Naive thymus-derived CD8-positive, alpha-beta T cell (primary cell): ENCODE measurements around the gene STAG2. TPM values are rescaled to one million over a fixed set of nuclear protein-coding genes. Genes with fewer than 3 reads are reported as not detected.
"Not testable (repeated sequence)": the region's sequence is repeated elsewhere in the genome, so short reads cannot be mapped to it uniquely, and the experiment has no call there.

ENCODE experiments used
- ATAC-seq, 2 donors: fragments of 150-1000 bp; cut with Tn5 transposase in 1 of 2; sonication (Bioruptor Pico), chemical (Tn5 transposase) in 1 of 2; 1 replicate in 1 of 2; 2 replicates in 1 of 2; pipeline ENCODE4 v1.10.0; 2021; ENCODE audit warnings: mild to moderate bottlenecking in 2 of 2, moderate library complexity in 2 of 2
- POLR2A ChIA-PET: fragments of 350-600 bp; sonication (Branson Sonifier 250); formaldehyde crosslinking; loops from one replicate; lab custom pipeline; 2021; ENCODE audit warnings: antibody characterized with exemption; lab: Charles Lee
- DNase-seq, 10 donors: peaks; one replicate each; pipeline versions ENCODE4 v3.0.0 to v3.0.0-alpha.2; 2020 to 2022
- H3K27ac Mint-ChIP-seq, 10 donors: one replicate each; pipeline ENCODE4 v1.8.0; 2020 to 2022; ENCODE audit warnings: mild to moderate bottlenecking in 10 of 10, mixed read lengths in 10 of 10, moderate library complexity in 4 of 10, inconsistent platforms in 1 of 10
- H3K27me3 Mint-ChIP-seq, 5 donors: one replicate each; pipeline ENCODE4 v1.8.0; 2021 to 2022; ENCODE audit warnings: mixed read lengths in 5 of 5
- H3K36me3 Mint-ChIP-seq, 3 donors: one replicate each; pipeline ENCODE4 v1.8.0; 2020 to 2022; ENCODE audit warnings: mixed read lengths in 3 of 3, mild to moderate bottlenecking in 2 of 3, inconsistent platforms in 1 of 3
- H3K4me1 Mint-ChIP-seq, 4 donors: one replicate each; pipeline ENCODE4 v1.8.0; 2021 to 2022; ENCODE audit warnings: mixed read lengths in 4 of 4
- H3K4me3 Mint-ChIP-seq, 10 donors: one replicate each; pipeline ENCODE4 v1.8.0; 2020 to 2022; ENCODE audit warnings: mild to moderate bottlenecking in 10 of 10, mixed read lengths in 10 of 10, moderate library complexity in 6 of 10, inconsistent platforms in 1 of 10
- H3K9me3 Mint-ChIP-seq, 9 donors: one replicate each; pipeline ENCODE4 v1.8.0; 2020 to 2022; ENCODE audit warnings: mixed read lengths in 9 of 9, mild to moderate bottlenecking in 3 of 9, inconsistent platforms in 1 of 9, moderate library complexity in 1 of 9
- polyA plus RNA-seq, 3 donors: library from polyadenylated mRNA; unstranded; fragments of 300-500 nt; fragmentation: Illumina TruSeq; gene quantifications; one replicate each; pipeline ENCODE4 v1.2.3, GENCODE V29; 2021
- total RNA-seq, 8 experiments: library from RNA in 2 of 8; stranded (reverse) in 2 of 8; gene quantifications; one replicate each; pipeline ENCODE4 v1.2.3 and lab custom pipeline; 2021 to 2026

STAG2 gene
- total RNA-seq (100 to 1,000 TPM; 131 to 146 TPM), polyA plus RNA-seq (10 to 100 TPM; 58.2 to 67.7 (median 64.0) TPM), total RNA-seq (lab: John Stamatoyannopoulos, UW) (245 to 461 (median 391) reads per million in 6 experiments)

GRCh38 chrX:123961268-123962005 is at the start of gene STAG2:
Gene STAG2 (plus strand): TSS chrX:123961706. CDS start chrX:124022628, 60,922 bp downstream.
- Mint-ChIP-seq H3K9me3 (peaks cover 0 to 6% (median 0%) of the 10 kb centered on the region in 9 donors), H3K4me1 (peaks cover 9 to 33% (median 27%) of the 10 kb centered on the region in 4 donors), H3K27me3 (peaks cover 0 to 6% (median 0%) of the 10 kb centered on the region in 5 donors), H3K27ac (peak within 1 kb of the TSS; percentile 95 to 99 (median 98)), H3K4me3 (peak within 1 kb of the TSS; percentile 94 to 99 (median 96)), H3K36me3 (peaks cover 2 to 12% (median 5%) of the 10 kb centered on the region in 3 donors)
- POLR2A ChIA-PET: interaction anchor here (0.6 to 1.3 kb wide), 7 partner anchors 12 to 382 kb away, joined by 3 to 7 read pairs (median 5); no protein-coding TSS in a partner anchor
- peak; percentile 21 to 71 (median 43) for DNase-seq
- peak in 1 of 2 donors; percentile 9 for ATAC-seq

- Mint-ChIP-seq H3K27ac (no peak overlapping the region), H3K36me3 (no peaks in the 10 kb centered on the region), H3K9me3 (no peaks in the 10 kb centered on the region), H3K27me3 (no peaks in the 10 kb centered on the region), H3K4me3 (no peak overlapping the region), H3K4me1 (no peaks in the 10 kb centered on the region)
- POLR2A ChIA-PET: no interaction called here
- DNase-seq (no peak), ATAC-seq (no peak)
Measured at GRCh38 chrX:123917069-123917468, 44.4 kb upstream of the STAG2 start.

- ATAC-seq: no peak
- Mint-ChIP-seq H3K9me3 (no peaks in the 10 kb centered on the region), H3K27me3 (no peaks in the 10 kb centered on the region), H3K27ac (no peak overlapping the region), H3K36me3 (no peaks in the 10 kb centered on the region), H3K4me1 (no peaks in the 10 kb centered on the region), H3K4me3 (no peak overlapping the region)
- no peak for DNase-seq
- POLR2A ChIA-PET: no interaction called here
Measured at GRCh38 chrX:123918106-123918721, 43.3 kb upstream of the STAG2 start.

GRCh38 chrX:123920105-123920785 is 41.3 kb upstream of the STAG2 start:
- Mint-ChIP-seq H3K36me3 (no peaks in the 10 kb centered on the region), H3K4me1 (no peaks in the 10 kb centered on the region), H3K27me3 (no peaks in the 10 kb centered on the region), H3K27ac (no peak overlapping the region), H3K9me3 (no peaks in the 10 kb centered on the region), H3K4me3 (no peak overlapping the region)
- no peak for DNase-seq
- POLR2A ChIA-PET: interaction anchor here (0.5 kb wide), 1 partner anchor 40 kb away, joined by 4 read pairs; no protein-coding TSS in a partner anchor
- ATAC-seq: no peak

GRCh38 chrX:123923211-123923610 is 38.3 kb upstream of the STAG2 start:
- H3K9me3 Mint-ChIP-seq: no peaks in the 10 kb centered on the region
- H3K27ac Mint-ChIP-seq: no peak overlapping the region
- no peaks in the 10 kb centered on the region for H3K4me1 Mint-ChIP-seq
- ATAC-seq: no peak
- H3K4me3 Mint-ChIP-seq: no peak overlapping the region
- H3K27me3 Mint-ChIP-seq: peaks cover 0 to 2% (median 0%) of the 10 kb centered on the region in 5 donors
- DNase-seq: no peak
- POLR2A ChIA-PET: no interaction called here
- no peaks in the 10 kb centered on the region for H3K36me3 Mint-ChIP-seq

GRCh38 chrX:123924186-123924585 is 37.3 kb upstream of the STAG2 start:
- no peak overlapping the region for H3K27ac Mint-ChIP-seq

GRCh38 chrX:123927845-123928244 is 33.7 kb upstream of the STAG2 start:
- no peak for ATAC-seq
- peaks cover 0 to 3% (median 0%) of the 10 kb centered on the region in 3 donors for H3K36me3 Mint-ChIP-seq
- H3K4me1 Mint-ChIP-seq: no peaks in the 10 kb centered on the region
- peaks cover 0 to 9% (median 0%) of the 10 kb centered on the region in 9 donors for H3K9me3 Mint-ChIP-seq
- H3K27me3 Mint-ChIP-seq: peaks cover 0 to 4% (median 0%) of the 10 kb centered on the region in 5 donors
- H3K27ac Mint-ChIP-seq: no peak overlapping the region
- POLR2A ChIA-PET: no interaction called here
- no peak overlapping the region for H3K4me3 Mint-ChIP-seq
- DNase-seq: no peak

More at GRCh38 chrX:123924186-123924585, 37.3 kb upstream of the STAG2 start:
- DNase-seq (no peak), ATAC-seq (no peak)
- no peak overlapping the region for H3K4me3 Mint-ChIP-seq
- POLR2A ChIA-PET: no interaction called here
- H3K27me3 Mint-ChIP-seq: peaks cover 0 to 2% (median 0%) of the 10 kb centered on the region in 5 donors
- no peaks in the 10 kb centered on the region for H3K36me3 Mint-ChIP-seq
- H3K9me3 Mint-ChIP-seq: no peaks in the 10 kb centered on the region
- H3K4me1 Mint-ChIP-seq: no peaks in the 10 kb centered on the region

- H3K27ac Mint-ChIP-seq, POLR2A ChIA-PET, DNase-seq, H3K36me3 Mint-ChIP-seq, H3K9me3 Mint-ChIP-seq, H3K4me1 Mint-ChIP-seq, H3K27me3 Mint-ChIP-seq, H3K4me3 Mint-ChIP-seq, ATAC-seq: not testable (repeated sequence)
Measured at GRCh38 chrX:123932055-123932454, 29.5 kb upstream of the STAG2 start.

GRCh38 chrX:123943074-123943473 is 18.4 kb upstream of the STAG2 start:
- H3K27me3 Mint-ChIP-seq: no peaks in the 10 kb centered on the region
- no peaks in the 10 kb centered on the region for H3K36me3 Mint-ChIP-seq
- POLR2A ChIA-PET: no interaction called here
- no peak for ATAC-seq
- no peaks in the 10 kb centered on the region for H3K4me1 Mint-ChIP-seq
- no peak overlapping the region for H3K4me3 Mint-ChIP-seq
- H3K9me3 Mint-ChIP-seq: no peaks in the 10 kb centered on the region
- DNase-seq: no peak
- H3K27ac Mint-ChIP-seq: peak overlapping the region in 1 of 10 donors; percentile 11

GRCh38 chrX:123943488-123943887 is 18.0 kb upstream of the STAG2 start:
- H3K4me3 Mint-ChIP-seq: no peak overlapping the region
- ATAC-seq (no peak), DNase-seq (no peak)
- no peaks in the 10 kb centered on the region for H3K9me3 Mint-ChIP-seq
- no peaks in the 10 kb centered on the region for H3K4me1 Mint-ChIP-seq
- no peaks in the 10 kb centered on the region for H3K36me3 Mint-ChIP-seq
- H3K27me3 Mint-ChIP-seq: no peaks in the 10 kb centered on the region
- POLR2A ChIA-PET: no interaction called here
- no peak overlapping the region for H3K27ac Mint-ChIP-seq

- Mint-ChIP-seq H3K9me3 (no peaks in the 10 kb centered on the region), H3K36me3 (no peaks in the 10 kb centered on the region), H3K27ac (no peak overlapping the region), H3K4me1 (no peaks in the 10 kb centered on the region), H3K4me3 (no peak overlapping the region), H3K27me3 (no peaks in the 10 kb centered on the region)
- POLR2A ChIA-PET: no interaction called here
- ATAC-seq: no peak
- DNase-seq: no peak
Measured at GRCh38 chrX:123949846-123950245, 11.7 kb upstream of the STAG2 start.

GRCh38 chrX:123959281-123960063 is 2.0 kb upstream of the STAG2 start:
- DNase-seq: peak in 1 of 10 donors; percentile 5
- Mint-ChIP-seq H3K27ac (peak overlapping the region; percentile 95 to 99 (median 98)), H3K9me3 (peaks cover 0 to 6% (median 0%) of the 10 kb centered on the region in 9 donors), H3K36me3 (peaks cover 2 to 12% (median 5%) of the 10 kb centered on the region in 3 donors), H3K4me1 (peaks cover 9 to 16% (median 12%) of the 10 kb centered on the region in 4 donors), H3K27me3 (peaks cover 0 to 6% (median 0%) of the 10 kb centered on the region in 5 donors), H3K4me3 (peak overlapping the region; percentile 94 to 99 (median 96))
- peak; percentile 3 to 9 for ATAC-seq
- POLR2A ChIA-PET: interaction anchor here (0.7 to 1.6 kb wide), 9 partner anchors 56 to 389 kb away, joined by 3 to 5 read pairs (median 3); partner anchors contain the start of gene SH2D1A
